HEK293 (cell line): ENCODE data around the gene NDUFA8.

Experiments
- CTCF ChIA-PET: fragments of 350-600 bp; formaldehyde crosslinking; extraction: SDS; loops from one replicate; lab custom pipeline; 2021; ENCODE audit warnings: antibody characterized with exemption; lab: Yijun Ruan, JAX
- POLR2A ChIA-PET: fragments of 300-600 bp; formaldehyde crosslinking; extraction: SDS; loops from one replicate; lab custom pipeline; 2020; ENCODE audit warnings: antibody characterized with exemption, inconsistent platforms; lab: Yijun Ruan, JAX
- H3K27ac ChIP-seq: fragments of 200-500 bp; sonication (Bioruptor generic); 2 replicates; pipeline ENCODE4 v1.5.1; 2014; ENCODE audit warnings: low read depth, low read length, control low read depth, inconsistent platforms; ENCODE audit errors: extremely low read depth
- H3K36me3 ChIP-seq, 2 experiments: fragments of 200-500 bp in 1 of 2; sonication (Bioruptor generic) in 1 of 2; 1 replicate in 1 of 2; 2 replicates in 1 of 2; pipeline ENCODE4 v1.5.1; 2014 to 2017; ENCODE audit warnings: inconsistent platforms in 2 of 2, low read length in 2 of 2; ENCODE audit not compliant: control insufficient read depth in 2 of 2, insufficient read depth in 1 of 2
- H3K4me1 ChIP-seq: fragments of 200-500 bp; sonication (Bioruptor generic); 2 replicates; pipeline ENCODE4 v1.5.1; 2014; ENCODE audit warnings: mild to moderate bottlenecking, low read length, inconsistent platforms; ENCODE audit not compliant: control insufficient read depth, insufficient read depth
- H3K4me3 ChIP-seq: 2 replicates; pipeline ENCODE4 v1.5.1; 2011; ENCODE audit warnings: low read depth, mild to moderate bottlenecking, control low read depth, low read length, moderate library complexity
- H3K9me3 ChIP-seq: fragments of 200-500 bp; sonication (Bioruptor generic); 2 replicates; pipeline ENCODE4 v1.5.1; 2014; ENCODE audit warnings: low read depth, low read length, inconsistent platforms; ENCODE audit not compliant: control insufficient read depth, insufficient read depth
- PATZ1 ChIP-seq: fragments of 450-650 bp; formaldehyde crosslinking; IDR thresholded peaks from 2 replicates; pipeline ENCODE4 v1.5.1; 2016; ENCODE audit warnings: missing biosample characterization, missing genetic modification characterization
- PRDM10 ChIP-seq: fragments of 450-650 bp; formaldehyde crosslinking; IDR thresholded peaks from 2 replicates; pipeline ENCODE4 v1.5.1; 2016; ENCODE audit warnings: missing biosample characterization, missing genetic modification characterization
- SP7 ChIP-seq: fragments of 450-650 bp; formaldehyde crosslinking; IDR thresholded peaks from 2 replicates; pipeline ENCODE4 v1.5.1; 2016; ENCODE audit warnings: missing biosample characterization, missing genetic modification characterization
- TSHZ1 ChIP-seq: fragments of 450-650 bp; formaldehyde crosslinking; IDR thresholded peaks from 2 replicates; pipeline ENCODE4 v1.5.1; 2016; ENCODE audit warnings: missing biosample characterization, missing genetic modification characterization, borderline replicate concordance
- YY2 ChIP-seq: fragments of 450-650 bp; formaldehyde crosslinking; IDR thresholded peaks from 2 replicates; pipeline ENCODE4 v1.5.1; 2016; ENCODE audit warnings: missing biosample characterization, missing genetic modification characterization
- ZNF23 ChIP-seq: fragments of 450-650 bp; formaldehyde crosslinking; IDR thresholded peaks from 2 replicates; pipeline ENCODE4 v1.5.1; 2016; ENCODE audit warnings: missing biosample characterization, missing genetic modification characterization, borderline replicate concordance
- ZNF248 ChIP-seq: fragments of 450-650 bp; formaldehyde crosslinking; IDR thresholded peaks from 2 replicates; pipeline ENCODE4 v1.5.1; 2017; ENCODE audit warnings: missing biosample characterization, missing genetic modification characterization
- ZNF416 ChIP-seq: fragments of 450-650 bp; formaldehyde crosslinking; IDR thresholded peaks from 2 replicates; pipeline ENCODE4 v1.5.1; 2016; ENCODE audit warnings: missing biosample characterization, missing genetic modification characterization
- ZNF529 ChIP-seq: fragments of 450-650 bp; formaldehyde crosslinking; IDR thresholded peaks from 2 replicates; pipeline ENCODE4 v1.5.1; 2017; ENCODE audit warnings: missing genetic modification characterization, missing biosample characterization; ENCODE audit not compliant: insufficient replicate concordance
- ZNF549 ChIP-seq: fragments of 450-650 bp; IDR thresholded peaks from 2 replicates; pipeline ENCODE4 v1.5.1; 2018; ENCODE audit warnings: missing biosample characterization, missing genetic modification characterization, mild to moderate bottlenecking, inconsistent platforms, moderate library complexity
- ZNF558 ChIP-seq: fragments of 450-650 bp; formaldehyde crosslinking; IDR thresholded peaks from 2 replicates; pipeline ENCODE4 v1.5.1; 2016; ENCODE audit warnings: missing biosample characterization, missing genetic modification characterization
- ZNF596 ChIP-seq: fragments of 450-650 bp; IDR thresholded peaks from 2 replicates; pipeline ENCODE4 v1.5.0; 2018; ENCODE audit warnings: missing biosample characterization, mild to moderate bottlenecking, missing genetic modification characterization, moderate library complexity
- ZNF610 ChIP-seq: fragments of 450-650 bp; formaldehyde crosslinking; IDR thresholded peaks from 2 replicates; pipeline ENCODE4 v1.5.1; 2016; ENCODE audit warnings: missing biosample characterization, missing genetic modification characterization, borderline replicate concordance
- ZNF704 ChIP-seq: fragments of 450-650 bp; formaldehyde crosslinking; IDR thresholded peaks from 2 replicates; pipeline ENCODE4 v1.5.1; 2016; ENCODE audit warnings: missing biosample characterization, missing genetic modification characterization
- ZNF747 ChIP-seq: fragments of 450-650 bp; formaldehyde crosslinking; IDR thresholded peaks from 2 replicates; pipeline ENCODE4 v1.5.1; 2016; ENCODE audit warnings: missing biosample characterization, missing genetic modification characterization
- ZNF791 ChIP-seq: fragments of 450-650 bp; formaldehyde crosslinking; IDR thresholded peaks from 2 replicates; pipeline ENCODE4 v1.5.1; 2016; ENCODE audit warnings: missing biosample characterization, missing genetic modification characterization
- ZNF837 ChIP-seq: fragments of 450-650 bp; formaldehyde crosslinking; IDR thresholded peaks from 2 replicates; pipeline ENCODE4 v1.5.1; 2016; ENCODE audit warnings: missing biosample characterization, missing genetic modification characterization

The NDUFA8 gene

DNA sequence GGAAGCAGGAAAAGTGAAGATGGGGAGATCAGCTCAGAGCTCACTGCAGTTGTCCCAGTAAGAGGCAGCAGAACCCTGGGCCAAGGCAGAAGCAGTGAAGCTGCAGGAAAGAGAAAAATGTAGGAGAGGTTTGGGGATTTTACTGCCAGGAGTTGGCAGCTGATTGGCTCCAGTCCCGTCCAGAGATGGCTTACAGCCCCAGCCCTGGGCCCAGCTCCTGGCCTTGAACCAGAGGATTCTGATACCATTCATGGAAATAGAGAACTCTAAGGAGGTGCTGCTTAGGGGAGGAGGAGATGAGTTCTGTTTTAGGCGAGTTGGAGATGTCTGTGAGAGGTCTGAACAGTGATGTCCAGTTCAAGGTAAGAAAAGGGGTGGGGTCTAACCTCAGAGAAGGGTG, 4.7 kb upstream of the NDUFA8 start:
- H3K4me1 ChIP-seq, result no peaks in the 10 kb centered on the region
- CTCF ChIA-PET, result interaction anchor here (1.1 to 1.3 kb wide), 2 partner anchors 41 to 69 kb away, joined by 3 to 5 read pairs; no protein-coding TSS in a partner anchor

More for the DNA sequence above, 4.7 kb upstream of the NDUFA8 start:
- Histone ChIP-seq H3K9me3 (no peaks in the 10 kb centered on the region), H3K36me3 (no peaks in the 10 kb centered on the region), H3K4me3 (no peak overlapping the region), H3K27ac (no peak overlapping the region)
- no peak for TF ChIP-seq ZNF791 (tag by site-specific recombination)
- no peak for TF ChIP-seq ZNF596 (tag by site-specific recombination)
- TF ChIP-seq ZNF23, result no peak
- no peak for TF ChIP-seq PRDM10 (tag by site-specific recombination)
- no peak for TF ChIP-seq ZNF837 (tag by site-specific recombination)
- no peak for TF ChIP-seq ZNF549 (tag by site-specific recombination)
- no peak for TF ChIP-seq ZNF558
- no peak for TF ChIP-seq YY2
- TF ChIP-seq ZNF610 (tag by site-specific recombination), result no peak
- no peak for TF ChIP-seq TSHZ1 (tag by site-specific recombination)
- no peak for TF ChIP-seq ZNF747 (tag by site-specific recombination)
- no peak for TF ChIP-seq SP7
- TF ChIP-seq ZNF416 (tag by site-specific recombination), result no peak
- TF ChIP-seq ZNF529 (tag by site-specific recombination), result no peak
- TF ChIP-seq ZNF704, result no peak
- TF ChIP-seq ZNF248 (tag by site-specific recombination), result no peak
- no peak for TF ChIP-seq PATZ1 (tag by site-specific recombination)
- POLR2A ChIA-PET, result no interaction called here
